ENCODE measurements around the gene ZNF610. TPM values are rescaled to one million over a fixed set of nuclear protein-coding genes. Genes with fewer than 3 reads are reported as not detected.

ZNF610 gene
- total and polyA plus RNA-seq, 2 of the 13 experiments (the other 11 are each of a cell fraction or from before 2014, with no cell fraction given) = 0.32 to 0.69 TPM

DNA sequence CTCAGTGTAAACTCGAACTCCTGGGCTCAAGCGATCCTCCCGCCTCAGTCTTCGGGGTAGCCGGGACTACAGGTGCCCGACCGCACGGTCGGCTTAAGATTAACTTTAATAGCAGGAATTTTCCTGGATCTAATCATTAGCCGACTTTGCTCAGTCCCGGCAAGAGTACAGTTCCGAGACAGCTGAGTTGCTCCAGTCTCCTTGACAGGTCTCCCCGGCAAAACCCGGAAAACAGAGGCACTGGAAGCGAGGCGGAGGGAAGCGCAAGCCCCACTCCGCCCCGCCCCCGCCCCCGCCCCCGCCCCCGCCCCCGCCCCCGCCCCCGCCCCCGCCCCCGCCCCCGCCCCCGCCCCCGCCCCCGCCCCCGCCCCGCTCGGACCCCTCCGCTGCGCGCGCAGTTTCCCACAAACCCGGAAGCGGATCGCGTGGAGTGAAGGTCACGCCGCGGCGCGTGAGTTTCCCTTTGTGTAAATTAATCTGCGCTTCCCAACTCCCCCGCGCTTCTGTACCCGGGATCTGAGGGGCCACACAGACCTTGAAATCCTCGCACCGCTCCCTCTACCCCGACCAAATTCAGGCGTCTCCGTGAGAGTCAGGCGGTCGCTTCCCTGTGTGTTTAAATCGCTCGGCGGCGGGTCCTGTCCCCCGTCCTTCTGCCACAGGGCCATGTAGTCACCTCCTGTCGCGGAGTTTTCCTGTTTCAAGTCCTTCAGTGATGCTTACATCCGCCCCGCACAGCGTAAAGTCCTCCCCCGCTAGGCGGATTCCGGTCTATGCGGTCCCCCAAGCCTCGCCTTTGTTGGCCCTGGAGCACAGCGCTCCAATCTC lies 39.1 kb upstream of the ZNF610 start, which contains the start of gene ZNF480 (continued):
- TF ChIP-seq, protein P1, sequence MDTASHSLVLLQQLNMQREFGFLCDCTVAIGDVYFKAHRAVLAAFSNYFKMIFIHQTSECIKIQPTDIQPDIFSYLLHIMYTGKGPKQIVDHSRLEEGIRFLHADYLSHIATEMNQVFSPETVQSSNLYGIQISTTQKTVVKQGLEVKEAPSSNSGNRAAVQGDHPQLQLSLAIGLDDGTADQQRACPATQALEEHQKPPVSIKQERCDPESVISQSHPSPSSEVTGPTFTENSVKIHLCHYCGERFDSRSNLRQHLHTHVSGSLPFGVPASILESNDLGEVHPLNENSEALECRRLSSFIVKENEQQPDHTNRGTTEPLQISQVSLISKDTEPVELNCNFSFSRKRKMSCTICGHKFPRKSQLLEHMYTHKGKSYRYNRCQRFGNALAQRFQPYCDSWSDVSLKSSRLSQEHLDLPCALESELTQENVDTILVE (CRISPR knock-in tag; IDR thresholded peaks at IDR 0.05) = no peak
- no peak for TF ChIP-seq MED8 (CRISPR knock-in tag; IDR thresholded peaks at IDR 0.05; ENCODE audit: insufficient replicate concordance)
- no peak for TF ChIP-seq TAF15 (IDR thresholded peaks at IDR 0.05; ENCODE audit: low read depth, low read length, poor library complexity, severe bottlenecking)
- peak; percentile 17; the same call in 1 of the 2 replicates for TF ChIP-seq ZFY (CRISPR knock-in tag; IDR thresholded peaks at IDR 0.05)
- TF ChIP-seq ZNF460 (CRISPR knock-in tag; IDR thresholded peaks at IDR 0.05; ENCODE audit: borderline replicate concordance) = no peak
- TF ChIP-seq HMG20A (CRISPR knock-in tag; IDR thresholded peaks at IDR 0.05; ENCODE audit: borderline replicate concordance) = no peak
- no peak for TF ChIP-seq ZNF326 (CRISPR knock-in tag; IDR thresholded peaks at IDR 0.05; ENCODE audit: borderline replicate concordance)
- no peak for TF ChIP-seq FOXA3 (CRISPR knock-in tag; IDR thresholded peaks at IDR 0.05)
- TF ChIP-seq PHB2 (IDR thresholded peaks at IDR 0.05; ENCODE audit: partially characterized antibody) = no peak
- no peak; the same call in 1 of the 2 replicates for TF ChIP-seq GFI1 (CRISPR knock-in tag; IDR thresholded peaks at IDR 0.05; ENCODE audit: borderline replicate concordance)
- TF ChIP-seq TCF7 (IDR thresholded peaks at IDR 0.05; ENCODE audit: low read depth) = no peak
- TF ChIP-seq BRCA1 (CRISPR knock-in tag; IDR thresholded peaks at IDR 0.05) = no peak
- TF ChIP-seq, protein P2, sequence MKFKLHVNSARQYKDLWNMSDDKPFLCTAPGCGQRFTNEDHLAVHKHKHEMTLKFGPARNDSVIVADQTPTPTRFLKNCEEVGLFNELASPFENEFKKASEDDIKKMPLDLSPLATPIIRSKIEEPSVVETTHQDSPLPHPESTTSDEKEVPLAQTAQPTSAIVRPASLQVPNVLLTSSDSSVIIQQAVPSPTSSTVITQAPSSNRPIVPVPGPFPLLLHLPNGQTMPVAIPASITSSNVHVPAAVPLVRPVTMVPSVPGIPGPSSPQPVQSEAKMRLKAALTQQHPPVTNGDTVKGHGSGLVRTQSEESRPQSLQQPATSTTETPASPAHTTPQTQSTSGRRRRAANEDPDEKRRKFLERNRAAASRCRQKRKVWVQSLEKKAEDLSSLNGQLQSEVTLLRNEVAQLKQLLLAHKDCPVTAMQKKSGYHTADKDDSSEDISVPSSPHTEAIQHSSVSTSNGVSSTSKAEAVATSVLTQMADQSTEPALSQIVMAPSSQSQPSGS (CRISPR knock-in tag; IDR thresholded peaks at IDR 0.05) = 0 out of 2 replicates have a peak, but pooled peaks have one; percentile 8
- no peak for TF ChIP-seq MYNN (CRISPR knock-in tag; IDR thresholded peaks at IDR 0.05; ENCODE audit: low read depth)
- TF ChIP-seq NCOA2 (CRISPR knock-in tag; IDR thresholded peaks at IDR 0.05) = no peak
- TF ChIP-seq MED1 (CRISPR knock-in tag; IDR thresholded peaks at IDR 0.05) = no peak
- TF ChIP-seq MXI1 (IDR thresholded peaks at IDR 0.05; ENCODE audit: borderline replicate concordance, low read depth, low read length) = peak; percentile 58; the same call in 1 of the 3 replicates
- TF ChIP-seq, protein P3, sequence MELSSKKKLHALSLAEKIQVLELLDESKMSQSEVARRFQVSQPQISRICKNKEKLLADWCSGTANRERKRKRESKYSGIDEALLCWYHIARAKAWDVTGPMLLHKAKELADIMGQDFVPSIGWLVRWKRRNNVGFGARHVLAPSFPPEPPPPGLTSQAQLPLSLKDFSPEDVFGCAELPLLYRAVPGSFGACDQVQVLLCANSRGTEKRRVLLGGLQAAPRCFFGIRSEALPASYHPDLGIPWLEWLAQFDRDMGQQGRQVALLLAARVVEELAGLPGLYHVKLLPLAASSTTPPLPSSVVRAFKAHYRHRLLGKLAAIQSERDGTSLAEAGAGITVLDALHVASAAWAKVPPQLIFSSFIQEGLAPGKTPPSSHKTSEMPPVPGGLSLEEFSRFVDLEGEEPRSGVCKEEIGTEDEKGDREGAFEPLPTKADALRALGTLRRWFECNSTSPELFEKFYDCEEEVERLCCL (CRISPR knock-in tag; IDR thresholded peaks at IDR 0.05; ENCODE audit: borderline replicate concordance) = no peak
- no peak for TF ChIP-seq ZNF607 (CRISPR knock-in tag; IDR thresholded peaks at IDR 0.05; ENCODE audit: borderline replicate concordance)
- no peak for TF ChIP-seq KLF15 (CRISPR knock-in tag; IDR thresholded peaks at IDR 0.05; ENCODE audit: borderline replicate concordance)
- no peak for TF ChIP-seq FLYWCH1 (CRISPR knock-in tag; IDR thresholded peaks at IDR 0.05)
- TF ChIP-seq NFYB (CRISPR knock-in tag; IDR thresholded peaks at IDR 0.05) = no peak
- TF ChIP-seq, protein P4, sequence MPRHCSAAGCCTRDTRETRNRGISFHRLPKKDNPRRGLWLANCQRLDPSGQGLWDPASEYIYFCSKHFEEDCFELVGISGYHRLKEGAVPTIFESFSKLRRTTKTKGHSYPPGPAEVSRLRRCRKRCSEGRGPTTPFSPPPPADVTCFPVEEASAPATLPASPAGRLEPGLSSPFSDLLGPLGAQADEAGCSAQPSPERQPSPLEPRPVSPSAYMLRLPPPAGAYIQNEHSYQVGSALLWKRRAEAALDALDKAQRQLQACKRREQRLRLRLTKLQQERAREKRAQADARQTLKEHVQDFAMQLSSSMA (CRISPR knock-in tag; IDR thresholded peaks at IDR 0.05) = no peak
- no peak for TF ChIP-seq HNRNPL (IDR thresholded peaks at IDR 0.05; ENCODE audit: low read depth, low read length)
- no peak for TF ChIP-seq ZMYM2 (CRISPR knock-in tag; IDR thresholded peaks at IDR 0.05)
- TF ChIP-seq ZFP1 (CRISPR knock-in tag; IDR thresholded peaks at IDR 0.05) = no peak
- no peak; the same call in 1 of the 2 replicates for TF ChIP-seq SPEN (CRISPR knock-in tag; IDR thresholded peaks at IDR 0.05; ENCODE audit: low read depth)

Measured in HepG2 (cell line).